Limb (tissue), 2 donors: ENCODE results near the gene N4BP3.

Experiments
- DNase-seq, 2 donors: peaks; one replicate each; pipeline ENCODE4 v3.0.0-alpha.2; 2016; ENCODE audit errors: extremely low spot score in 2 of 2

The N4BP3 gene

GRCh38 chr5:178147406-178147805 is 34.1 kb downstream of the N4BP3 start:
- DNase-seq = no peak

GRCh38 chr5:178149199-178149932 is 36.0 kb downstream of the N4BP3 start:
- no peak for DNase-seq

- no peak for DNase-seq
These were observed 37.8 kb downstream of the N4BP3 start for GRCh38 chr5:178150977-178151734.

GRCh38 chr5:178152491-178153444 is 39.4 kb downstream of the N4BP3 start:
- no peak for DNase-seq

- peak; percentile 98 to 99 for DNase-seq
These were observed 40.4 kb downstream of the N4BP3 start, which contains the start of gene NHP2 for GRCh38 chr5:178153530-178154340. Gene NHP2 (minus strand): TSS chr5:178153885. CDS start chr5:178153817, 68 bp downstream.

GRCh38 chr5:178155065-178155464 is 41.7 kb downstream of the N4BP3 start:
- no peak for DNase-seq

- DNase-seq = no peak
These were observed 46.8 kb downstream of the N4BP3 start for GRCh38 chr5:178160176-178160575.

GRCh38 chr5:178162481-178162880 is 49.1 kb downstream of the N4BP3 start:
- no peak for DNase-seq

- peak; percentile 62 to 93 for DNase-seq
These were observed 50.7 kb downstream of the N4BP3 start for GRCh38 chr5:178163772-178164735.

GRCh38 chr5:178165581-178165980 is 52.2 kb downstream of the N4BP3 start:
- DNase-seq = no peak

- no peak for DNase-seq
These were observed 57.1 kb downstream of the N4BP3 start for GRCh38 chr5:178170455-178170854.

GRCh38 chr5:178174456-178174855 is 61.1 kb downstream of the N4BP3 start:
- no peak for DNase-seq
